ENCODE measurements around the gene FRMD3.
"Not testable (repeated sequence)": the region's sequence is repeated elsewhere in the genome, so short reads cannot be mapped to it uniquely, and the experiment has no call there.

Gene FRMD3

GRCh38 chr9:83384214-83384613 is 154.0 kb downstream of the FRMD3 start:
- no peak for DNase-seq

GRCh38 chr9:83383034-83383433 is 155.2 kb downstream of the FRMD3 start:
- no peak for DNase-seq

- no peak for DNase-seq
These were observed 155.8 kb downstream of the FRMD3 start for GRCh38 chr9:83382421-83382820.

GRCh38 chr9:83379045-83379444 is 159.2 kb downstream of the FRMD3 start:
- no peak for DNase-seq

- no peak for DNase-seq
These were observed 165.2 kb downstream of the FRMD3 start for GRCh38 chr9:83372957-83373356.

GRCh38 chr9:83367326-83367725 is 170.9 kb downstream of the FRMD3 start:
- DNase-seq, result no peak

DNA sequence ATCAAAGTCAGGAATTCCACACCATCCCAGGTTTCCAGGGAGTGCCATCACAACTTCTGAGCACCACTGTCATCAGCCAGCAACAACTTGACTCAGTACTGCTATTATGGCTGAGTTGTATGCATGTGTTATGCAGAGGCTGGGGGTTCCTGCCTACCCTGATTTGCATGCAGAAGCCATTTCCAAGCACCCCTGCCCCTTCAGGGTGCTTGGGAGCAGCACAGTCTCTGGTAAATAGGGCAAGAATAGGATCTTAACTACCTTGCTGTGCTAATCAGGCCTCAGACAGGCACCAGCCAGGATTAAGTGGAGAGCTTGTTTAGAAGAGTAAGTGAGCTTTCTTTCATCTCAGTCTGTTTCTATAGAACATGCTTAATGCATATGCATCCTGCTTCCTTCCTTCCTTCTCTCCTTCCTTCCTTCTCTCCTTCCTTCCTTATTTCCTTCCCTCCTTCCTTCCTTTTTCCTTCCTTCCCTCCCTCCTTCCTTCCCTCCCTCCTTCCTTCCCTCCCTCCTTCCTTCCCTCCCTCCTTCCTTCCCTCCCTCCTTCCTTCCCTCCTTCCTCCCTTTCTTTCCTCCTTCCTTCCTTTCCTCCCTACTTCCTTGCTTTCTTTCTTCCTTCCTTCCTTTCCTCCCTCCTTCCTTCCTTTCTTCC is 175.7 kb downstream of the FRMD3 start:
- DNase-seq, result no peak

DNA sequence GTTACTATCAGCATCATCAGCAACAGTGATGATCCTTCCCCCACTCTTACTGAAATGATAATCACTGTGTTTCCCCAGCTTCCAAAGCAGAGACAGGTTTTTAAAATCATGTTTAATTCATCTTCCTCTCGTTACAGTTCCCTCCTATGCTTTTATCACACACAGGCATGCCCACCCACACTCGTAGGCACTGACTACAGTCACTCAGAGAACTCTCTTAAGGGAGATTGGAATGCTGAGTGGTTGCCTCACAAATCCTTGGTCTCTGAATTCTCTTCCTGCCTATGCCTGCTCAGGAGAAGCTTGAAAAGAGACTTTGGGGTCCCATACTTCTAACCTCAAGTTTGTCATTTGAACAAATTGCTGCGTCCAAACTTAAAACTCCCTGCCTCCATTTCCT is 179.2 kb downstream of the FRMD3 start:
- no peak for DNase-seq

DNA sequence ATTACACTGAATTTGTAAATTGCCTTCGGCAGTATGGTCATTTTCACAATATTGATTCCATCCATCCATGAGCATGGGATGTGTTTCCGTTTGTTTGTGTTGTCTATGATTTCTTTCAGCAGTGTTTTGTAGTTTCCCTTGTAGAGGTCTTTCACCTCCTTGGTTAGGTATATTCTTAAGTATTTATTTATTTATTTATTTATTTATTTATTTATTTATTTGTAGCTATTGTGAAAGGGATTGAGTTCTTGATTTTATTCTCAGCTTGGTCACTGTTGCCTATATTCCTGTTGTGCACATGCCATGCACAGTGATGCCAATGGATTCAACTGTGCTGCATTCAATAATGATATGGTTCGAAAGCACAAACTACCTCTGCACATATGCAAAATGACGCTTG is 179.7 kb downstream of the FRMD3 start:
- not testable (repeated sequence) for DNase-seq

DNA sequence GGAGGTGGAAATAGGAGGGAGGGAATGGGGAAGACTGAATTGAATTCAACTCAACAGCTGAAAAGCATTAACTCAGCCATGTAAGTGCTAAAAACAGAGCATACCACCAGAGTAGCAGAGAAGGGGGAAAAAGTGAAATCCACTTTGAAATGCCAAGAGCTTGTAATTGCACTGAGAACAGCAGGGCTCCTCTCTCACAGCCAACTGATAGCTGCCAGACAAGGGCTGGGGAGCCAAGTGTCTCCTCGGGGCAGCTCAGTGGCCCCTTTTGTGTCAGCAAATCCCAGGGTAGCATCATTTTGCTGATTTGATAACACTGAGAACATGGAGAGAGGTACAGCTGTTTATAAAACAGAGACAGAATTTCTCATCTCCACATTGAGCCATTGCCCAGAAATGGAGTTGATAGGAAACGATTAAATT is 182.5 kb downstream of the FRMD3 start:
- DNase-seq, result no peak

- no peak for DNase-seq
These were observed 183.2 kb downstream of the FRMD3 start for GRCh38 chr9:83355024-83355444.

GRCh38 chr9:83349031-83349430 is 189.2 kb downstream of the FRMD3 start:
- no peak for DNase-seq

- no peak for DNase-seq
These were observed 191.4 kb downstream of the FRMD3 start for GRCh38 chr9:83346655-83347420.

DNA sequence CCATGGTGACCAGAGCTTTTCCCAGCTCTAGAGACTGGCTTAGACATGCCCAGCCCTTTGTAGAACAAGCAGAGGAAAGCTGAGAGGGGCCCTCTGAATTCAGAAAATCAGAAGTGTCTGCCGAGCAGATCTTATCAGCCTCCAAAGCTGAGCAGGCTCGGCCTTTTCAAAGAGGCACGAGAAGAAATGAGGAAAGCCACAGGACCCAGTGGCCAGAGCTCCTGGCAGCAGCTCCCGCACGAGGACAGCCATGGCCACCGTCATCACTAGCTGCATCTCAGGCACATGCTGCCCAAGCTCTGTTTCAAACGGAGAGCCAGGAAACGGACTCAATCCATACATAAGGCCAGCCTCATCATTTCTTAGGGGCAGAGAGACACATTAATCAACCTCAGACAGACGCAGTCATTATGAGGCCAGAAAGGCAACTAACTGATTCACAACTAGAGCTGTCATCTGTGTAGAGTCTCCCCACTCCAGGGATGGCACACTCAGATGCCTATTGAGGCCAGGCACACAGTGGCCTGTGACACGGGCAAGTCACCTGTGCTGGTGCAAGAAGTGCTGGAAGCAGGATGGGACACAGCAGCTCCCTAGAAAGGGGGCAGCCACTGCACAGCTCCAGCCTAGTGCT is 194.7 kb downstream of the FRMD3 start:
- DNase-seq, result no peak

DNA sequence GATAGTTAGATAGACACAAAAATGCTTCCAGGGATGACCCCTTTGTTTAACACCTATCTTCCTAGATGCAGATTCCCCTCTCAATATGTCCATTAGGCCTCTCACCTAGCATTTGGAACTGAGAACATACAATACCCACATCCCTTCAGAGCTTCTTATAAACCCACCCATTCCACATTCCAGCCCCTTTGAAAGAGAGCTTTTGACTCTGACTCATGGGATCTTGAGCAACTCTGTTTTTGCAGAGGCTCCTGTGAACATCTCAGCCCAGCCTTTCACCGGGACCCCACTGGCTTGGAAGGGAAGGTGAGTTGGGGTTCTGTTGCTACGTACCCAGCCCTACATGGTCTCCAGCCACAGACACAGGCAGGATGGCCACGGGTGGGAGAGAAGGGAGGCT is 195.5 kb downstream of the FRMD3 start:
- no peak for DNase-seq

GRCh38 chr9:83342006-83342405 is 196.2 kb downstream of the FRMD3 start:
- no peak for DNase-seq

- no peak for DNase-seq
These were observed 197.8 kb downstream of the FRMD3 start for GRCh38 chr9:83340451-83340850.

DNA sequence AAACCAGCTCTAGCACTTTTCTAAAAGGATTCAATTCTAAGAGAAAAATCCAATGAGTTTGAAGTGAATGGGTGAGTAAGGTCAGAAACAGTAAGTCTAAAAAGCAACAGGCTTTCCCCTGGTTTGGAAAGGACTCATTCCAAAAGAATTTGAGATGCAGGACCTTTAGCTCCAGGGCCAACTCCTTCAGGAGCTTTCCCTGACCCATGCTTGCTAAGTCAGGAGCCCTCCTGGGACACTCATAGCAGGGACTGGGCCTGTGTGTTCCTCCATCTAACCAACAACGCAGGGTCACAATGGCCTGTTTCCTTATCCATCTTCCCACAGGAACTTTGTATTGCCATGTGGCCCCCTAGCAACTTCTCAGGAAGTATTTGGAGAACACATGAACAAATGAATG is 198.8 kb downstream of the FRMD3 start:
- no peak for DNase-seq

- DNase-seq, result no peak
These were observed 201.5 kb downstream of the FRMD3 start for GRCh38 chr9:83336706-83337105.

DNA sequence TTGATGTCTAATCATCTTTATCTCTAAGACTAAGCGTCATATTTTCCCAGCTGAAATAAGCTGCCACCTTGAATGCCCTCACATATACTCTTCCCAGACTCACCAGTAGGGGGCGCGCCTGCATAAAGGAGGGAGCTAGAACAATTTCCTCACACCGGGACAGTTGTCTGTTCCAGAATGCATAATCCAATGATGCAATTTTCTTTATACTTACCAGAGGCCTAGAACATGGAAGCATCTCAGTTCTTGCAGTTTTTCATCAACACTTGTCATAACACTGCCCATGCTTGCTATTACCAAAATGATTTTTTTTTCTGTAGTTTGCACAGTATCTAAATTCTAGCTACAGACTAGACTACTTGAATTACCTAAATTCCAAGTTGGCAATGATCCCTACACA is 203.9 kb downstream of the FRMD3 start:
- peak; percentile 58 for DNase-seq

DNA sequence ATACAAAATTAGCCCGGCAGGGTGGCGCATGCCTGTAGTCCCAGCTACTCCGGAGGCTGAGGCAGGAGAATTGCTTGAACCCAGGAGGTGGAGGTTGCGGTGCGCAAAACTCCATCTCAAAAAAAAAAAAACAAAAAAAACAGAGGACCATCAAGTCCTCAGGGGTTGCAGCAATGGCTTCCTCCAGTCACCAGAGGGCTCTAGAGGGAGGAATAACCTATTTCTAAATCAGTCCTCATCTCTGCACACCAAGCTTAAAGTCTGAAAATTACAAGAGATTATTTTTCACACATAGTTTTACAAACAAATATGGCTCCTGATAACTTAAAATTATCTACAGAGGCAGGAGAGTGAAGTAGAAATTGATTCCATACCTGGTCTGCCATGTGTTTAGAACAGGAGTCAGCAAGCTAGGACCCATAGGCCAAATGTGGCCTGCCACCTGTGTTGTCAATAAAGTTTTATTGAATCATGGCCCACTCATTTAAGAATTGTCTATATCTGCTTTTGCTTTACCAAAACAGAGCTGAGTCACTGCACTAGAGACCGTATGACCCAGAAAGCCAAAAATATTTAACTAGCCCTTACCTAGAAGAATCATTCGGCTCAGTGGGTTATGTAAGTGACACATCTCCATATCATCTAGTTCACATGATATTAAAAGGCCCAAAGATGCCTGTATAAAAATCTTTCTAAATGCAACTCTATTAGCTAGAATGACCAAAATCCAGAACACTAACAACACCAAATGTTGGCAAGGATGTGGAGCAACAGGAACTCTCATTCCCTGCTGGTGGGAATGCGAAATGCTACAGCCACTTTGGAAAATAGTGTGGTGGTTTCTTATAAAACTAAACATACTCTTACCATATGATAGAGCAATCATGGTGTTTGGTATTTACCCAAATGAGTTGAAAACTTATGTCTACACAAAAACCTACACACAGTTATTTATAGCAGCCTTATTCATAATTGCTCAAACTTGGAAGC is 207.7 kb downstream of the FRMD3 start:
- no peak for DNase-seq

GRCh38 chr9:83327750-83328622 is 210.2 kb downstream of the FRMD3 start:
- DNase-seq, result no peak
